Upper lobe of right lung (tissue), 1 donor: ENCODE data around the gene MBOAT2. TPM values are rescaled to one million over a fixed set of nuclear protein-coding genes. Genes with fewer than 3 reads are reported as not detected.

Experiments
- ATAC-seq: fragments of 200-7000 bp; cut with Tn5 transposase; one replicate; pipeline ENCODE4 v1.9.1; 2020; ENCODE audit warnings: mild to moderate bottlenecking, moderate library complexity
- DNase-seq: peaks from one replicate; pipeline ENCODE4 v3.0.0-alpha.2; 2020
- H3K27ac ChIP-seq: fragments of 200-600 bp; one replicate; pipeline ENCODE4 v1.8.0; 2022
- H3K27me3 ChIP-seq: fragments of 200-600 bp; one replicate; pipeline ENCODE4 v1.8.0; 2022; ENCODE audit warnings: mild to moderate bottlenecking
- H3K36me3 ChIP-seq: fragments of 200-600 bp; one replicate; pipeline ENCODE4 v1.8.0; 2022
- H3K4me1 ChIP-seq: fragments of 200-600 bp; one replicate; pipeline ENCODE4 v1.8.0; 2022
- H3K4me3 ChIP-seq: fragments of 200-600 bp; one replicate; pipeline ENCODE4 v1.8.0; 2022; ENCODE audit warnings: mild to moderate bottlenecking
- H3K9me3 ChIP-seq: fragments of 200-600 bp; one replicate; pipeline ENCODE4 v1.8.0; 2022
- CTCF ChIP-seq: fragments of 200-600 bp; IDR thresholded peaks from one replicate; pipeline ENCODE4 v1.8.0; 2022; ENCODE audit warnings: antibody characterized with exemption
- intact Hi-C: fragments of 100-400 bp; cut with DNase I; formaldehyde crosslinking; loops from one replicate; pipeline ENCODE4 v1.11.0; 2022
- total RNA-seq: library from RNA; stranded (reverse); fragmentation: NEBNext Ultra II Directional; extraction: Animal tissue kit (Norgen Biotek cat#: 25700); gene quantifications from one replicate; pipeline ENCODE4 v1.2.1, GENCODE V29; 2021
- donor health status: DM: no; HTN: yes; CAD: no; lungs with severe emphysema.

The MBOAT2 gene
- total RNA-seq, 1 donor from 2014 or later: 31.4 TPM

GRCh38 chr2:9013403-9013802, 9.9 kb upstream of the MBOAT2 start:
- Histone ChIP-seq H3K4me1 (no peaks in the 10 kb centered on the region), H3K27ac (no peak overlapping the region), H3K36me3 (no peaks in the 10 kb centered on the region), H3K27me3 (no peaks in the 10 kb centered on the region), H3K9me3 (no peaks in the 10 kb centered on the region), H3K4me3 (no peak overlapping the region)
- intact Hi-C loops: no loop called here
- DNase-seq: no peak
- no peak for TF ChIP-seq CTCF
- no peak for ATAC-seq

GRCh38 chr2:9010866-9011265, 7.4 kb upstream of the MBOAT2 start:
- H3K4me3 ChIP-seq: no peak overlapping the region
- no peaks in the 10 kb centered on the region for H3K4me1 ChIP-seq
- intact Hi-C loops: no loop called here
- ATAC-seq (no peak), DNase-seq (no peak)
- H3K27me3 ChIP-seq: no peaks in the 10 kb centered on the region
- no peaks in the 10 kb centered on the region for H3K9me3 ChIP-seq
- H3K27ac ChIP-seq: no peak overlapping the region
- H3K36me3 ChIP-seq: no peaks in the 10 kb centered on the region
- no peak for TF ChIP-seq CTCF

- H3K4me1 ChIP-seq: no peaks in the 10 kb centered on the region
- no peaks in the 10 kb centered on the region for H3K36me3 ChIP-seq
- intact Hi-C loops: no loop called here
- H3K9me3 ChIP-seq: no peaks in the 10 kb centered on the region
- no peak for TF ChIP-seq CTCF
- no peaks in the 10 kb centered on the region for H3K27me3 ChIP-seq
- H3K27ac ChIP-seq: no peak overlapping the region
- H3K4me3 ChIP-seq: no peak overlapping the region
- DNase-seq (no peak), ATAC-seq (no peak)
Observed at GRCh38 chr2:9008951-9009664, 5.6 kb upstream of the MBOAT2 start.

- intact Hi-C loops: no loop called here
- Histone ChIP-seq H3K4me1 (peaks cover 7% of the 10 kb centered on the region), H3K4me3 (no peak overlapping the region), H3K9me3 (no peaks in the 10 kb centered on the region), H3K36me3 (no peaks in the 10 kb centered on the region), H3K27ac (no peak overlapping the region), H3K27me3 (no peaks in the 10 kb centered on the region)
- no peak for DNase-seq
- ATAC-seq: no peak
- no peak for TF ChIP-seq CTCF
Observed at GRCh38 chr2:9006368-9006767, 2.9 kb upstream of the MBOAT2 start.

GRCh38 chr2:9004338-9005204, 1.1 kb upstream of the MBOAT2 start:
- ATAC-seq (no peak), DNase-seq (no peak)
- no peaks in the 10 kb centered on the region for H3K36me3 ChIP-seq
- no peaks in the 10 kb centered on the region for H3K27me3 ChIP-seq
- peak overlapping the region; percentile 74 for H3K4me3 ChIP-seq
- H3K9me3 ChIP-seq: no peaks in the 10 kb centered on the region
- peaks cover 7% of the 10 kb centered on the region for H3K4me1 ChIP-seq
- no peak for TF ChIP-seq CTCF
- intact Hi-C loops: no loop called here
- H3K27ac ChIP-seq: peak overlapping the region; percentile 89
